GM18909 (cell line): ENCODE data around the gene SKP1.
A peak's percentile ranks its signal among the peaks of the same experiment; 100 is the strongest.
"Not testable (repeated sequence)": the region's sequence is repeated elsewhere in the genome, so short reads cannot be mapped to it uniquely, and the experiment has no call there.

Experiments
- ATAC-seq: cut with Tn5 transposase; IDR thresholded peaks from one replicate; pipeline ENCODE4 v1.9.1; 2021; ENCODE audit warnings: mild to moderate bottlenecking; ENCODE audit not compliant: unreplicated experiment, poor library complexity

SKP1 gene

DNA sequence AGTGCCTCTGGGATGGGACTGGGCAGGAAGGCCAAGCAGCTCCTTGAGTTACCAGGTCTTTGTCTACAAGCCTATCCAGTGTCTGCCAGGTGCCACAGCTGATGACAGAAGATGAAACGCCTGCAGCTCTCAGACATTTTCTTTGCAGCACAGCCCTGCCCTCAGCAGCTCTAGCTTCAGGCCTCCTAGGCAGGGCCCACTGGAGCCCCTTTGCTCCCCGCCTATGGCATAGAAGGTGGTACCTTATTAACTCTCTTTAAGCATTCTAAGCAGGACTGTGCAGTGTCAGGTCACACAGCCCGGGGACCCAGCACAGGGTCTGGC, 1.3 kb upstream of the SKP1 start:
- no peak for ATAC-seq

DNA sequence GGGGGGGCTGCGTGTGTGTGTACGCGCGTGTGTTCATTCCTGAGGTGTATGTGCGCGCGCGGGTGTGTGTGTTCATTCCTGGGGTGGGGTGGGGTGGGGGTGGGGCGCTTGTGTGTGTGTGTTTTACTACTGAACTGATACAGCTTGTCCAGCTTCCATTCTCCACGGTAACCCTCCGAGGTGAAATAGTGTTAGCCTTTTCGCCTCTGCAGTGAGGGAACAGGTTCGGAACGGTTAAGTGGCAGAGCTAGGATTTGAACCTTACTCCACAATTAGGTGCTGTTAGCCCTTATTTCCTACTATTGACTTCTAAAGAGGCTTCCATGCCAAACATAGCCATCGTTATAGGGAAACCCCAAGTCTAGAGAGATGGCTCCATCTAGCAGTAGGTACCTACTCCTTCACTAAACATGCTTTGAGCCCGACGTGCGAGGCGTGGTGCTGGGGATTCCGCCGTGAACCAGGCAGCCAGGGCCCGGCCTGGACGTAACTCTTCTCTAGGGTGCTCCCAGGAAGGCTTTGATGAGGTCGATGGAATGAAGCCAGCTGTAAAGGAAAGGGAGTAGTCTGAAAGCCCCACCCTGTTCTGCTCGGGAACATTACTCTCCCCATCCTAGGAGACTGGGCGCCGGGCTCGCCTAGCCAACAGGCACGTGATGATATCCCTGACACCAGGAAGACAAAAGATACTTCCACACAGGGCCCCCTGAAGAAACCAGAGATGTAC, 782 bp upstream of the SKP1 start:
- ATAC-seq: peak; percentile 13

DNA sequence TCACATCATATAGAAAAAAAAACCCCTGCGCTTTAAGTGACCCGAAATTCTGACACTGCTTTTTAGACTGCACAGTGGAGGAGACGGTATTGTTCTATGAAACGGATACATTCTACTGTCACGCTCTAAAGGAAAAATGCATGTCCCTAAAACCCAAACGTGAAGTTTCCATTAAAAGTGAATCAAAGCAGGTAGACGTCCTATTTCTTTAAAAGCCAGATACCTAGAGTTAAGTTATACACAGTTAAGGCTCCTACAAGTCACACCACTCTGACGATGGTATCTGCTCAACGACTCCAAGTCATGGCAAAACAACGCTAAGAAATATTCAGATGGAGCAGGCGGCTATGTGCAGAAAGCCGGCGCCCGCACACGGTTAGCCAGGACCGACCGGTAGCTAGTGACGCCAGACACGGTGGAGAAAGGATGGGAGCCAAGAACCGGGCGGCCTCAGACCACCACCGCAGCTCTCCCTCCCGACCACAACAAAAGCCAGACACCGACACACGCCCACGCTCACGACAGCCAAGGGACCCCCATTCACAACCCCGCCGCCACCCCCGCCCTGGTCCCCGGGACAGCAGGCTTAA, 734 bp downstream of the SKP1 start:
- ATAC-seq: peak; percentile 25

DNA sequence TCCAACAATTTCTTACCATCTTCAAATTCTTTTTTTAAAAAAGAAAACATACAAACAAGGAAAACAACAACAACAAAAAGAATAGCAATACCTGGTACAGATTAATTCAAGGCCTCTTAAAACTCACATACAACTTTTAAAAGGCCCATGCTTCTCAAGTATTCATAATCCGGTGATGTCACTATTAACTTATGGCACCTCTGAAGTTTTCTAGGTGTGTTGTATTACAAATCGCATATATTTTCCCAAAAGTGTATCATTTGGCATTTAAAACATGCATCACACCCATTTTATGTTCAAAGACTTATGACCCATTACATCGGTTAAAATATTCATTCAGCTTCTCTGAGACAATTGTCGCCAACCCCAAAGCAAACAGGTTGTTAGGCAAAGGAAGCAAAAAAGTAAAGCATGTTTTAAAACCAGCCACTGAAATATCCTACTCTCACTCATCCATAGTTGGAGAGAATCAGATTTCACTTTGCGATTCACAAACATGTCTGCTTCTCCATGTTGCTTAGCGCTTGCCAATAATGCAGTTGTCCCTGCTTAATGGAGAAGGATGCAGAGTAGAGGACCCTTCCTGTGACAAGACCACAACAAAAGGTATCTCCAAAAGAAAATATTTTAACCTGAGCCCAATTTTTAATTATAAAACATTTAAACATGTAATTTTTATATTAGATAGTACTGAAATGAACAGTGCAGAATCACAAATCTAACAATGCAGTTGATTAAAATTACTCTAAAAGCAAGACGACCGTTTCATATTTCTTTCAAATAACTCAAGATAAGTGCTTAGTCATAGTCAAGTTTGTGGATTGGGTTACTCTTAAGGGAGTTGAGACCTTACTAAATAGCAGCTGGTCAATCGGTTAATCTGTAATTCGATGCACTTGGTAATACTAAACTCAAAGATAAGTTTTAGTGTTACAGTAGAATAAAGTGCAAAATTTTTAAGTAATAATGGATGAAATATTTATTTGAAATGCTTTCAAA, 1.6 kb downstream of the SKP1 start:
- ATAC-seq: no peak

DNA sequence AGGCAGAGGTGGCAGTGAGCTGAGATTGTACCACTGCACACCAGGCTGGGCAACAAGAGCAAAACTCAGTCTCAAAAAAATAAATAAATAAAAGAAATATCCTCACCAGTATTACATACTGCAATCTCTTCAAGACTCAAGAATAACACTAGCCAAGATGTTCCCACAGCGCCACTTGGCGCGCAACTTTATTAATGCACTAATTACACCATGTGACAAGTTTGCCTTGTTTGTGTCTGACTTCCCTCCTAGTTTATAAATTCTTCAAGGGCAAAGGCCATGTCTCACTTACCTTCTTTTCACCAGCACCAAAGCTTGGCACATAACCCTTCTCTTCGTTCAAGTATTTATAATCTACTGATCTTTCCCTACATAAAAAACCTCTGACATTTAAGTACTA, 4.8 kb downstream of the SKP1 start:
- no peak for ATAC-seq

DNA sequence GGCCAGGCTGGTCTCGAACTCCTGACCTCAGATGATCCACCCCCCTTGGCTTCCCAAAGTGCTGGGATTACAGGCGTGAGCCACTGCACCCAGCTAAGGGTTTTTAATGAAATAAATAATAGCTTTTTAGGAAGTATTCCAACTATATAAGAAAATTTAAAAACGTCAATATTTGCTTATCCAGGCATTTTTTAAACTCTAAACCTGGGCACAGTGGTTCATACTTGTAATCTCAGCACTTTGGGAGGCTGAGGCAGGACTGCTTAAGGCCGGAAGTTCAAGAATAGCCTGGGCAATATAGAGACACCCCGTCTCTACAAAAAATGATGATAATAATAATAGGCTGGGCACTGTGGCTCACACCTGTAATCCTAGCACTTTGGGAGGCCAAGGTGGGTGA, 14.2 kb downstream of the SKP1 start:
- ATAC-seq: no peak

DNA sequence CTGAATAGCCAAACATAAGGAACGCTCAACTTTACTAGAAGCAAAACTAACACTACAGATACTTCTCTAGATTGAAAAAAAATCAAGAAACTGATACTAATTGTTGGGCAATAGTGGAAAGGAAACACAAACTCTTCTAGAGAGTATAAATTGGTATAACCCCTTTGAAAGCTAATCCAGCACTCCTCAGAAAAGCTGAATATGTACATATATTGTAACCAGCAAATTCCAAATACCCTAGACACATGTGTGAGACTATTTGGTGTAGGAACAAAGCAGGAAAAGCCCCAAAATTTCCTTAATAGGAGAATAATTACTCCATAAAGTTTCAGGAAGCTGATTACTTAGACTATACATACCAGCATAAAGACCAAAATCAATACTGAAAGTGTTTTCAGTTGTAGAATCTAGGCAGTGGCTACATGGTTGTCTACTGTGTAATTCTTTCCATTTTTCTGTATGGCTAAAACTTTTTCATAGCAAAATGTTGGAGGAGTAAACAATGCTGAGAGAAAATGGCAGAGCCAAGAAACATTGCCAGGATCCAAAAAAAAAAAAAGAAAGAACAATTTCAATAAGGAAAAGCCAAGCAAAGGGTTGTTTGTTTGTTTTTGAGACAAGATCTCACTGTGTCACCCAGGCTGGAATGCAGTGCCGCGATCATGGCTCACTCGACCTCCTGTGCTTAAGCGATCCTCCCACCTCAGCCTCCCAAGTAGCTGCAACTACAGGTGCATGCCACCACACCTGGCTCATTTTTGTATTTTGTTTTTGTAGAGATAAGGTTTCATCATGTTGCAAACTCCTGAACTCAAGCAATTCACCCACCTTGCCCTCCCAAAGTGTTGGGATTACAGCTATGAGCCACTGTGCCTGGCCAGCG, 15.0 kb downstream of the SKP1 start:
- ATAC-seq: no peak

DNA sequence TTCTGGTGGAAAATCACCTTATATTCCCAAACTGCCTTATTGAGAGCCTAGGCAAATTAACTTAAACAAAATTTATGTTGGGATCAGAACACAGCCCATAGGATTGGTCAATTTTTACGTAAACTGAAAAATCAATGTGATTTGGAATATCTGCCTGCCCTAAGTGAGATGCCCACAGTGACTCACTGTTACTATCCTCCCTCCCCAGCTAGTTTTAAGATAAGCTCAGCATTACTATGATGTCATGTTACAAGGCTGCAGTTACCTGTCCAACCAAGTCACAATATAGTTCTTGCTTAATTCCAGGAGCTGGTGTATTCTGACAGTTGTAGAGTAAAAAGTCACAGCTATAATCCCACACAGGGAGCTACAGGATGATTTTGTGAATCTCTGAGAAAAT, 23.1 kb downstream of the SKP1 start:
- no peak for ATAC-seq

DNA sequence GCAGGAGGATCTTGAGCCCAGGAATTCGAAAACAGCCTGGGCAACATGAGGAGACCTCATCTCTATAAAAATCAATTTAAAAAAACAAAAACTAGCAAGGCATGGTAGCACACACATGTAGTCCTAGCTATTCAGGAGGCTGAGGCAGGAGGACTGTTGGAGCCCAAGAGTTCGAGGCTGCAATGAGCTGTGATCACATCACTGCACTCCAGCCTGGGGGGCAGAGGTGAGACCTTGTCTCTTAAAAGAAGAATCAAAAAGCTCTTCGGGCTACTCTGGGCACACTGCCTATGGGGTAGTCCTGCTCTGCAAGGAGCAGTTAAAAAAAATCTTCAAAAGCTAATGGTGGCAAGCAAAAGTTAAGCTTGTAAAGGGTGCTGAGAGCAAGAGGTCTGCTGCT, 23.5 kb downstream of the SKP1 start:
- no peak for ATAC-seq

DNA sequence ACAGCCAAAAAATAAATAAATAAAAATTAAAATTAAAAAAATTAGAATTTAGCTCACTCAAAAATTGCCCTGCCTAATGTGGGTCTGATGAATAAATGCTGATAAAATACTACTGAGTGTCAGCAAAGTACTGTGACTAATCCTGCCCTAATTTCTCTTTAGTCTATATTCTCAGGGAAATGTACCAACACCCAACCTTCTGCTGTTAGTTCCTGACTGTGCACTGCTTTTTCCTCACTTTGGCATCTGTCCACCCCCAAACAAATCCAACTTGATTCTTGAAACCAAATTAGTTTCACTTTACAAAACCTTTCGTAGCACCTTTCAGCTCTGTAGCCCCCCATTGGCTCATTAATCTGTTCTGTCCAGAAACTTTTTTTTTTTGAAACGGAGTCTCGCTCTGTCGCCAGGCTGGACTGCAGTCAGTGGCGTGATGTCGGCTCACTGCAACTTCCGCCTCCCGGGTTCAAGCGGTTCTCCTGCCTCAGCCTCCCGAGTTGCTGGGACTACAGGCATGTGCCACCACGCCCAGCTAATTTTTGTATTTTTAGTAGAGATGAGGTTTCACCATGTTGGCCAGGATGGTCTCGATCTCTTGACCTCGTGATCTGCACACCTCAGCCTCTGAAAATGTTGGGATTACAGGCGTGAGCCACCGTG, 24.4 kb downstream of the SKP1 start:
- not testable (repeated sequence) for ATAC-seq

DNA sequence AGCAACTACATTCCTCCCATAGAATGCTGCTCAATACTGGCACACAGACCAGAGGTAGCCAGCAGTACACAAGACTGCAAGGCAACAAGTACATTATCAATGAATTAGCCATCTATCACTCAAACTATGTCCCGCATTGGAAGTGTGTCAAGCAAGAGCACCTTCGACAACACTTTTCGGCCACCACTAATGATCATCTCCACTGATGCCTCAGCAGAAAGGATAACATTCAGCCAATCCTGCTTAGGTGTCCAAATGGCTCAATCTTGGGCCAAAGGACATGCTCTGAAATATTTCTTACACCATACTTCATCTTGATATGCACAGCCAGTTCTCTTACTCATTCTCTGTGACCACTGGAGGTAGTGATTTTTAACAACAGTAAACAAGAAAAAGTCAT, 25.0 kb downstream of the SKP1 start:
- ATAC-seq: no peak

DNA sequence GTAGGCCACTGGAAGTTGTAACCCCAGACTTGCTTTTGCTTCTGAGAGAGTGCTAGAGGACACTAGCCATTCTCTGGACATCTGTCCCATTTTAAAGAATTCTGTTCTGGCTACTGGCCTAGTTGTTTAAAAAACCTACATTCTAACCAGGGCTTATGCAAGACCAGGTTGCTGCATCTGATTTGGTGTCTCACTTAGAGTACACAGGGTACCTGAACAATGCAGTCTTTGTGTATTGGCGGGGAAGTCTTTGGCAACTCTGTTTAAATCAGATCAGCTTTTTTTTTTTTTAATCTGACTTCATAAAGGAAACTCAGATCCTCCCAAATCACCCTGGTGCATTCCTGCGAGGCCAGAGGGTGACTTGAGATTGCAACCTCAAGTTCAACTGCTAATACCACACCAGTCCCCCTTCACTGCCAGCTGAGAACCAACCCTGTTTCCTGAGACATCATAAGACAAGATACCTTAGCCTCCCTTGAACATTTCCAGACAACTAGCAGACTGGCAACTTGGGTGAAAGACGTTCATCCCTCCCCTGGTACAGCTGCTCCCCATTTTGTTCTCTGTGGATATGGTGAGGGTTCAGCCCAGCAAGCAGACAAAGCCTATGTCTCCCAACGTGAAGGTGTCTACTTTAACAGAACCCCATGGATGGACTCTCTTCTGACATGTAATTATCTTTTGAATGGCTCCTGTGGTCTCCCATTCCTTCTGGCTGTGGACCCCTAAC, 27.0 kb downstream of the SKP1 start:
- ATAC-seq: no peak

DNA sequence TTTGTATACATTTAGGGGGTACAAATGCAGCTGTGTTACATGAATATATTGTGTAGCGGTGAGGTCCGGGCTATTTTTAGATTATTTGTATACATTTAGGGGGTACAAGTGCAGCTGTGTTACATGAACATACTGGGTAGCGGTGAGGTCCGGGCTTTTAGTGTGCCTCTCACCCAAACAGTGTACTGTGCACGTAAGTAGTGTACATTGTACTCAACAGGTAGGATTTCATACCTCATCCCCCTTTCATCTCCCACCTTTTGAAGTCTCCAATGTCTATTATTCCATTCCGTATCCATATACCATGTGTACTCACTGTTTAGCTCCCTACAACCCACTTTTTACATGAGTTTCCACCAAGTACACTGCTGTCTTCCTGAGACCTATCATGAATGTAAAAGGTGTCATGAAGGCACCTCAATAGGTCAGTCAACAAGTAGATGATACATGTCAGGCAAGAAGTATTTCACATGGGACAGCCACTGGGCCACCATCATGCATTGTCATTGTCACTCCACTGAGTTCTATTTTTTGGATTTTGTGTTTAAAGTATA, 27.7 kb downstream of the SKP1 start:
- no peak for ATAC-seq

DNA sequence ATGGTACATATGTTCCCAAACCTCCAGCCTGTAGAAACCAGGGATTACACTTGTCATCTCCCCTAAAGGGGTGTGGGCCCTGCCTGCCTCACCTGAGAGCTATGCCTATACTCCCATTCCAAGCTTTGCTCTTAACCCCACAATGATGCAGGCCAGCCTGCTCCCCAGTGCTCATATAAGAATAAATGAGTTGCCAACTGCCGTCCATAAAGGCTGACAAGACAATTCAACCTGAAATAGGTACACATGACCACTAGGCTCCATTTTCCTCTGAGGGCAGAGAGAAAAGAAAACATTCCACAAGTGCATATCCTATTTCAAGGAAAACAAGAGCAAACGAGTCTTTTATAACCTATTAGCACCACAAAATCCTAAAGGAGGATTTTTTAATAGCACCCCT, 28.4 kb downstream of the SKP1 start:
- ATAC-seq: no peak

DNA sequence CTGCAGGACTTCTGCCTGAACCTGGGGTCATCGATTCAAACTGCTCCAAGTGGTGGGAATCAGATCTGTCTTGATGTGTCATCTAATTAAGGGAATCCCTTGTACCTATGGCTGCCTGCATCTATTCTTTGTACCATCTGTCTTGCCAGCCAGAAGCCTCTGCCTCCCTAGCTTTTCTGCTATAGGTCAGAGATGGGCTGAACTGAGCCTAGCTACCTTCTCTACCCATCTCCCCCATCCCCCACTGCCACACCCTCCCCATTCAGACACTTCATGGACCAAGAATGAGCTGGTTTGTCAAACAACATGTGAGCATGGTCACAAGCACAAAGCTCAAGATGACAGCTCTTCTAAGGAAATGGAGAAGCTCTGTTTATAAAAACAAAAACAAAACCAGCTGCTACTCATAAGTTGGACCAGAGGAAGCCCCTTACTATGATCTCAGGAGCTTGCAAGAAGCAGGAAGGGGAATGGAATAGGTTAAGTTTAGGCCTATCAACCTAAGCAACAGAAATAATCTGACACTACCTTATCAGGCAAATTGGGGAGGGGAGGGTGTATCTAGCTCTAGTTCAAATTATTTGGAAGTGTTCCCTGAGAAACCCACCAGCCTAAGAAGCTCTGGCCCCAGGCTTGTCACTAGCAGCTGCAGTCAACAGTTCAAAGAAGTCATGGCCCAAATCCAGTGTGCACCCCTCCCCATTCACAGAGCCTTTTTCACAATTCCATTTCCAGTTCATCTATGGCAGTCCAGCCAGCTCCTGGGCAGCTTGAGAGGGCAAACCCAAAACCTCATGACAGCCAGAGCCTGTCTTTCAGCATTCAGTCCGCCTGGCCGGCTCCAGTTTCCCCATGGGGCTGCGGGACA, 29.9 kb downstream of the SKP1 start:
- ATAC-seq: no peak

DNA sequence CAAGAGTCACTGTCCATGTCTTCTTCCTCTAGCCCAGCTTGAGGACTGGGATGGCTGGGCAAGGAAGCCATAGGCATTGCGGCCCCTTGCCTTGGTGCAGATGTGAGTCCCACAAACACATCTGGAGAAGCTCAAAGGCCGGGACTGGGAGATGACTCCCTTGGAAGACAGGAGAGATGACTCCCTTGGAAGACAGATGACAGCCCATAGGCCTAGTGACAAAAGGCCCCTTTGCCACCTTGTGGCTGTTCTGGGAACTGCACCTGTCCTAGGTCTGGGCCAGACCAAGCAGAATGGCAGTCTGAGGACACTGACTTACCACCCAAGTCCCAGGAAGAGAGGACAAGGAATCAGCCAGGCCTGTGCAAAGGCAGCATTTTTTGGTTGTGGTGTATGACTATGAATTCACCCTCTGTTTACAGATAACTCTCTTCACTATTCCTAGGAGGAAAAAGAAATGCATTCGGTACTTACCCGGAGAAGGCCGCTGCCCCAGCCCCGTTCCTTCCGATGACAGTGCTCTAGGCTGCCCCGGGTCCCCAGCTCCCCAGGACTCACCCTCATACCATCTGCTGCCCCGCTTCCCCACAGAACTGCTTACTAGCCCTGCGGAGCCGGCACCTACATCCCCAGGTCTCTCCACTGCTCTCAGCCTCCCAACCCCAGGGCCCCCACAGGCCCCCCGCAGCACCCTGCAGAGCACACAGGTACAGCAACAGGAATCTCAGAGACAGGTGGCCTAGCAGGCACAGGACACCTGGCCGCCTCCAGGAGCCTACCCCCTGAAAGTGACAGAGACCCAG, 30.8 kb downstream of the SKP1 start:
- ATAC-seq: peak; percentile 64
